ENCODE measurements around the gene LRPAP1. TPM values are rescaled to one million over a fixed set of nuclear protein-coding genes. Genes with fewer than 3 reads are reported as not detected.

LRPAP1 gene
- total RNA-seq, 1 experiment from 2014 or later: 110 TPM

DNA sequence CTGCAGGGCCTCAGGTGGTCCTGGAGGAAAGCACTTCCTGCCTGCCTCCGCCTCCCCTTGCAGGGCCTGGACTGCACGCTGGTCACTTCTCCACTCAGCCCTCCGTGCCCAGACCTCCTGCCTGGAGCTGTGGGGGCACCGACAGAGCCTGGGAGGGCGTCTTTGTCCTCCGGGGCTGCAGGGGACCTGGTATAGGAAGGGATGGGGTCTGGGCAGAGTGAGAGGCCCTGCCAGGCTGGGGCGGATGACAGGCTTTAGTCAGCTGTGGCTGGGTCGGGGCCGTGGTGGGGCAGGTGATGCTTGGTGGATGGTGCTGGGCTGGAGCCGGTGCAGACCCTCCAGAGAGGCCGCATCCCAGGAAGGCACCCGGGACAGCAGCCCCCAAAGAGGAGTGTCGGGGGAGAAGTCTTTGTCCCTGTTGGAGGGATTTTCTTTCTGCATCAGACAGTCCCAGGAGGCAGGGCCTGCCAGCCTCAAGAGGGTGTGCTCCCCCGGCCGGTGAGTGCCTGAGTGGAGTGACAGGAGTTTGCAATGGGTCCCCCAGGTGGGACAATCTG is 67.8 kb downstream of the LRPAP1 start:
- no peaks in the 10 kb centered on the region for H3K9me3 ChIP-seq (ENCODE audit: control insufficient read depth, insufficient read depth, low read depth, low read length)
- H3K36me3 ChIP-seq (ENCODE audit: control insufficient read depth, insufficient read depth, low read length): no peaks in the 10 kb centered on the region
- CTCF ChIA-PET: no interaction called here
- DNase-seq (ENCODE audit: low read depth, low spot score) (no peak), ATAC-seq (no peak)
- no TSS peak for BruUV-seq (replicated peaks)
- POLR2A ChIA-PET: no interaction called here
- H3K4me3 ChIP-seq (ENCODE audit: low read depth in 2 of 2, low read length in 2 of 2): no peak overlapping the region
- intact Hi-C loops (cut with micrococcal nuclease; ENCODE audit: unreplicated experiment): no loop called here
- in situ Hi-C loops (cut with HindIII; ENCODE audit: low pct_unique_long_range_greater_than_20kb, low sequenced_read_pairs): no loop called here
- H3K27ac ChIP-seq (ENCODE audit: low read length): no peak overlapping the region
- H3K27me3 ChIP-seq (ENCODE audit: control insufficient read depth, insufficient read depth, low read length): no peaks in the 10 kb centered on the region
- H3K4me1 ChIP-seq (ENCODE audit: control insufficient read depth, insufficient read depth, low read length): no peaks in the 10 kb centered on the region
- TF ChIP-seq, protein P1, sequence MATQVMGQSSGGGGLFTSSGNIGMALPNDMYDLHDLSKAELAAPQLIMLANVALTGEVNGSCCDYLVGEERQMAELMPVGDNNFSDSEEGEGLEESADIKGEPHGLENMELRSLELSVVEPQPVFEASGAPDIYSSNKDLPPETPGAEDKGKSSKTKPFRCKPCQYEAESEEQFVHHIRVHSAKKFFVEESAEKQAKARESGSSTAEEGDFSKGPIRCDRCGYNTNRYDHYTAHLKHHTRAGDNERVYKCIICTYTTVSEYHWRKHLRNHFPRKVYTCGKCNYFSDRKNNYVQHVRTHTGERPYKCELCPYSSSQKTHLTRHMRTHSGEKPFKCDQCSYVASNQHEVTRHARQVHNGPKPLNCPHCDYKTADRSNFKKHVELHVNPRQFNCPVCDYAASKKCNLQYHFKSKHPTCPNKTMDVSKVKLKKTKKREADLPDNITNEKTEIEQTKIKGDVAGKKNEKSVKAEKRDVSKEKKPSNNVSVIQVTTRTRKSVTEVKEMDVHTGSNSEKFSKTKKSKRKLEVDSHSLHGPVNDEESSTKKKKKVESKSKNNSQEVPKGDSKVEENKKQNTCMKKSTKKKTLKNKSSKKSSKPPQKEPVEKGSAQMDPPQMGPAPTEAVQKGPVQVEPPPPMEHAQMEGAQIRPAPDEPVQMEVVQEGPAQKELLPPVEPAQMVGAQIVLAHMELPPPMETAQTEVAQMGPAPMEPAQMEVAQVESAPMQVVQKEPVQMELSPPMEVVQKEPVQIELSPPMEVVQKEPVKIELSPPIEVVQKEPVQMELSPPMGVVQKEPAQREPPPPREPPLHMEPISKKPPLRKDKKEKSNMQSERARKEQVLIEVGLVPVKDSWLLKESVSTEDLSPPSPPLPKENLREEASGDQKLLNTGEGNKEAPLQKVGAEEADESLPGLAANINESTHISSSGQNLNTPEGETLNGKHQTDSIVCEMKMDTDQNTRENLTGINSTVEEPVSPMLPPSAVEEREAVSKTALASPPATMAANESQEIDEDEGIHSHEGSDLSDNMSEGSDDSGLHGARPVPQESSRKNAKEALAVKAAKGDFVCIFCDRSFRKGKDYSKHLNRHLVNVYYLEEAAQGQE (IDR thresholded peaks at IDR 0.05; ENCODE audit: insufficient read depth in 1 of 2, low read depth in 2 of 2, low read length in 1 of 2): no peak
- no peak for TF ChIP-seq POLR2AphosphoS5 (IDR thresholded peaks at IDR 0.05; ENCODE audit: low read depth, low read length)
- TF ChIP-seq, protein P2, sequence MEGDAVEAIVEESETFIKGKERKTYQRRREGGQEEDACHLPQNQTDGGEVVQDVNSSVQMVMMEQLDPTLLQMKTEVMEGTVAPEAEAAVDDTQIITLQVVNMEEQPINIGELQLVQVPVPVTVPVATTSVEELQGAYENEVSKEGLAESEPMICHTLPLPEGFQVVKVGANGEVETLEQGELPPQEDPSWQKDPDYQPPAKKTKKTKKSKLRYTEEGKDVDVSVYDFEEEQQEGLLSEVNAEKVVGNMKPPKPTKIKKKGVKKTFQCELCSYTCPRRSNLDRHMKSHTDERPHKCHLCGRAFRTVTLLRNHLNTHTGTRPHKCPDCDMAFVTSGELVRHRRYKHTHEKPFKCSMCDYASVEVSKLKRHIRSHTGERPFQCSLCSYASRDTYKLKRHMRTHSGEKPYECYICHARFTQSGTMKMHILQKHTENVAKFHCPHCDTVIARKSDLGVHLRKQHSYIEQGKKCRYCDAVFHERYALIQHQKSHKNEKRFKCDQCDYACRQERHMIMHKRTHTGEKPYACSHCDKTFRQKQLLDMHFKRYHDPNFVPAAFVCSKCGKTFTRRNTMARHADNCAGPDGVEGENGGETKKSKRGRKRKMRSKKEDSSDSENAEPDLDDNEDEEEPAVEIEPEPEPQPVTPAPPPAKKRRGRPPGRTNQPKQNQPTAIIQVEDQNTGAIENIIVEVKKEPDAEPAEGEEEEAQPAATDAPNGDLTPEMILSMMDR (IDR thresholded peaks at IDR 0.05): no peak
- no peak for TF ChIP-seq TCF7L2 (IDR thresholded peaks at IDR 0.05; ENCODE audit: low read depth, low read length)
- no peak for TF ChIP-seq SIN3A (IDR thresholded peaks at IDR 0.05; ENCODE audit: borderline replicate concordance, insufficient read depth, low read depth, low read length)

DNA sequence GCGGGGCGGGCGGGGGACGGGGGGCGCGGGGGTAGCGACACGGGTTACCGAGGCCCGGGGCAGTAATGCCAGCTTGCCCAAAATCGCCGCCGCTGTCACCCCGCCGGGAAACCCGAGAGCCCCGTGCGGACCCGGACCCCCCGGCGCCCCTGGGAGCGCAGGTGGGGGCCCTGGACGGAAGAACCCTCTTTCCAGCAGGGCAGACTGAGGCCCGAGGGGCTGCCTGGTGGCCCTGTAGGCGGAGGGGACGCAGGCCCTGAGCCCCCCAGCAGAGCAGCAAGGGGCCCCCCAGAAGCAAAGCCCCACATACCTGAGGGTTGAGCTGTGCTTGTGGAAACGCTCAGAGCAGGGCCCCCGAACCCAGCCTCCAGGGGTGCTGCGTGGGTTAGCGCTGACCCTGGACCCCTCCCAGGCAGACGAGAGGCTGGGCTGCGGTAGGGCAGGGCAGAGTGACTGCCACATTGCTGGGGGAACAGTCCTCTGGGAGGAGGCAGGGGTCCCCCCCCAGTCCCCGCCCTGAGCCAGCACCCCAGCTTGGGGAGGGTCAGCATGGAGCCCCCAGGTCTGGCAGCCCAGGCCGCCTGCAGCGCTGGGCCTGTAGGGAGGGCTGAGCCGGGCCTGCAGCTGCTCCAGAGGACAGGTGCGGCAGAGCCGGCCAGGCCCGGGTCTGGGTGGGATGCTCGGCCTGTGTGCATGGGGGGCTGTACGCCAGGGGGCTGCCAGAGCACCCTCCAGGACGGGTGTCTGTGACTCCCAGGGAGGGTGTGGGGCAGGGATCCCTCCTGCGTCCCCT is 68.5 kb downstream of the LRPAP1 start:
- DNase-seq (ENCODE audit: low read depth, low spot score): no peak
- H3K27me3 ChIP-seq (ENCODE audit: control insufficient read depth, insufficient read depth, low read length): no peaks in the 10 kb centered on the region
- H3K27ac ChIP-seq (ENCODE audit: low read length): no peak overlapping the region
- H3K4me1 ChIP-seq (ENCODE audit: control insufficient read depth, insufficient read depth, low read length): no peaks in the 10 kb centered on the region
- H3K4me3 ChIP-seq (ENCODE audit: low read depth in 2 of 2, low read length in 2 of 2): 0 out of 4 replicates have a peak overlapping the region, but pooled peaks of 1 of the 2 experiments have one; percentile 4
- ATAC-seq: no peak
- no TSS peak for BruUV-seq (replicated peaks)
- no peaks in the 10 kb centered on the region for H3K36me3 ChIP-seq (ENCODE audit: control insufficient read depth, insufficient read depth, low read length)
- H3K9me3 ChIP-seq (ENCODE audit: control insufficient read depth, insufficient read depth, low read depth, low read length): no peaks in the 10 kb centered on the region
- no peak for TF ChIP-seq SIN3A (IDR thresholded peaks at IDR 0.05; ENCODE audit: borderline replicate concordance, insufficient read depth, low read depth, low read length)
- no peak for TF ChIP-seq POLR2AphosphoS5 (IDR thresholded peaks at IDR 0.05; ENCODE audit: low read depth, low read length)
- TF ChIP-seq, protein P2 (IDR thresholded peaks at IDR 0.05): no peak
- TF ChIP-seq, protein P1 (IDR thresholded peaks at IDR 0.05; ENCODE audit: insufficient read depth in 1 of 2, low read depth in 2 of 2, low read length in 1 of 2): no peak
- no peak for TF ChIP-seq TCF7L2 (IDR thresholded peaks at IDR 0.05; ENCODE audit: low read depth, low read length)
- intact Hi-C loops (cut with micrococcal nuclease; ENCODE audit: unreplicated experiment): no loop called here
- in situ Hi-C loops (cut with HindIII; ENCODE audit: low pct_unique_long_range_greater_than_20kb, low sequenced_read_pairs): no loop called here
- POLR2A ChIA-PET: no interaction called here
- CTCF ChIA-PET: no interaction called here

Measured in Panc1 (cell line).